Kidney epithelial cell (primary cell): Measurements from ENCODE around the gene OBSL1. TPM values are rescaled to one million over a fixed set of nuclear protein-coding genes. Genes with fewer than 3 reads are reported as not detected.

Experiments used
- DNase-seq: peaks from one replicate; pipeline ENCODE4 v3.0.0-alpha.2; 2010; ENCODE audit warnings: low read depth
- H3K27me3 ChIP-seq: 2 replicates; pipeline ENCODE4 v1.6.0; 2011; ENCODE audit warnings: low read length; ENCODE audit not compliant: control insufficient read depth, insufficient read depth
- H3K36me3 ChIP-seq: 2 replicates; pipeline ENCODE4 v1.5.1; 2011; ENCODE audit warnings: low read length; ENCODE audit not compliant: control insufficient read depth, insufficient read depth
- H3K4me3 ChIP-seq: 2 replicates; pipeline ENCODE4 v1.5.1; 2011; ENCODE audit warnings: low read depth, mild to moderate bottlenecking, control low read depth, low read length
- total RNA-seq: library from RNA; depleted of rRNA; stranded (reverse); fragments of >200 nt; gene quantifications from 2 replicates; pipeline ENCODE4 v1.2.3, GENCODE V29; 2015
- TF ChIP-seq, protein P1 (sequence below): IDR thresholded peaks from 2 replicates; pipeline ENCODE4 v1.5.1; 2011; ENCODE audit warnings: mild to moderate bottlenecking, moderate library complexity, low read length, control low read depth, inconsistent platforms; ENCODE audit not compliant: insufficient read depth, poor library complexity, severe bottlenecking

Gene OBSL1
- total RNA-seq, 1 donor from 2014 or later: 39.8 TPM

DNA sequence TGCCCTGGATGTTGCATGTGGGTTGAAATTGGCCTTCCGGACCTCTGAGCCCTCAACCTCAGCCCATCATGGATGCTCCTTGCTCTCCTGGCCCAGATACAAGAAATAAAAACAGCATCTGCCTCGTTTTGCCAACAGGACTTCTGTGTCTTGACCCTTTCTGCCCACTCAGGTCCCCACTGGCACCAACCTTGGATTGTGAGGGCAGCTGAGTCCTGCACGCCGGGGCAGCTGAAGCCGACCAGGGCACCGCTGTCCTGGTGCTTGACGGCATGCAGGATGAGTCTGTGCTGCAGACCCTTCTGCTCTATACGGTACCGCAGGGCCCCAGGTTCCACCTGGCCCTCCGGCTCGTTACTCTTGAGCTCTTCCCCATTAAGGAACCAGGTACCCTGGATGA is 4.7 kb downstream of the OBSL1 start:
- DNase-seq: no peak
- H3K36me3 ChIP-seq: peaks cover 1% of the 10 kb centered on the region
- no peak overlapping the region for H3K4me3 ChIP-seq
- peaks cover 11% of the 10 kb centered on the region for H3K27me3 ChIP-seq
- TF ChIP-seq, protein P1, sequence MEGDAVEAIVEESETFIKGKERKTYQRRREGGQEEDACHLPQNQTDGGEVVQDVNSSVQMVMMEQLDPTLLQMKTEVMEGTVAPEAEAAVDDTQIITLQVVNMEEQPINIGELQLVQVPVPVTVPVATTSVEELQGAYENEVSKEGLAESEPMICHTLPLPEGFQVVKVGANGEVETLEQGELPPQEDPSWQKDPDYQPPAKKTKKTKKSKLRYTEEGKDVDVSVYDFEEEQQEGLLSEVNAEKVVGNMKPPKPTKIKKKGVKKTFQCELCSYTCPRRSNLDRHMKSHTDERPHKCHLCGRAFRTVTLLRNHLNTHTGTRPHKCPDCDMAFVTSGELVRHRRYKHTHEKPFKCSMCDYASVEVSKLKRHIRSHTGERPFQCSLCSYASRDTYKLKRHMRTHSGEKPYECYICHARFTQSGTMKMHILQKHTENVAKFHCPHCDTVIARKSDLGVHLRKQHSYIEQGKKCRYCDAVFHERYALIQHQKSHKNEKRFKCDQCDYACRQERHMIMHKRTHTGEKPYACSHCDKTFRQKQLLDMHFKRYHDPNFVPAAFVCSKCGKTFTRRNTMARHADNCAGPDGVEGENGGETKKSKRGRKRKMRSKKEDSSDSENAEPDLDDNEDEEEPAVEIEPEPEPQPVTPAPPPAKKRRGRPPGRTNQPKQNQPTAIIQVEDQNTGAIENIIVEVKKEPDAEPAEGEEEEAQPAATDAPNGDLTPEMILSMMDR: no peak

DNA sequence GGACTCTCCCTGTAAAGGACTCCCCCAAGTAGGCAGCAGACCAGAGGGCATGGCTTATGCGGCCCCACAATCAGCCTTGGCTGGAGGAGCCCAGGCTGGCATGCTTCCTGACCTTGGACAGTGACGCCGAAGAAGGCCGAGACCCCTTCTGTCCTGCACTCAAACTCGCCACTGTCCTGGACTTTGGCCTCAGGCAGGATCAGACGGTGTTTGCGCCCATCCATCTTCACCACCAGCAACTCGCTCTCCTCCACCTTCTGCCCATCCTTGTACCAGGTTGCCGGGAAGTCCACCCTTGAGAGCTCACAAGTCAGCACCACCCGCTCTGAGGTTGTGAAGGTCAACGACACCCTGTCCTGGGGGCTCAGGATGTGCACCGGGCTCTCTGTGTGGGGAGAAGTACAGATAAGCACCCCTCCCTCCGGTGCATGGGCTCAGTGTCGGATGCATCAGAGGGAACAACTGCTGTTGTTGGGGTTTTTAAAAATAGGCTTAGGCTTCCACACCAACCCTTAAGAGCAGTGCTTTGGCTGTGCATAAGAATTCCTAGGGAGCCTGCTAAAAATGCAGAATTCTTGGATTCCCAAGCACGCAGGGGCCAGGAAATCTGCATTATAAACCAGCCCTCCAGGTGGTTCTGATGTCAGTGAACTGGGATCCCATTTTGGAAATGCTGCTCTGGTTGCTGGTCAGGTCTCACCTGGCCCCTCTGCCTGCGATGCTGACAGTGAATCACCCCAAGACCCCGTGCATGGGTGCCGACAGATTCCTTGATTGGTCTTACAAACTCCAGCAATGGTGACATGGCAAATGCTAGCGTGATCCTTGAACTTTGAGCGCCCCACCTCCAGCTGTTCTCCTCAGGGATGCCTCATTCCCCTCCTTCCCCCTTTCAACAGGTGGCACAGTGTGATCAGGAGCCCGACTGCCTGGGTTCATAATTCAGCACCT is 5.9 kb downstream of the OBSL1 start:
- peaks cover 13% of the 10 kb centered on the region for H3K27me3 ChIP-seq
- DNase-seq: no peak
- TF ChIP-seq, protein P1: no peak
- no peak overlapping the region for H3K4me3 ChIP-seq
- peaks cover 1% of the 10 kb centered on the region for H3K36me3 ChIP-seq

DNA sequence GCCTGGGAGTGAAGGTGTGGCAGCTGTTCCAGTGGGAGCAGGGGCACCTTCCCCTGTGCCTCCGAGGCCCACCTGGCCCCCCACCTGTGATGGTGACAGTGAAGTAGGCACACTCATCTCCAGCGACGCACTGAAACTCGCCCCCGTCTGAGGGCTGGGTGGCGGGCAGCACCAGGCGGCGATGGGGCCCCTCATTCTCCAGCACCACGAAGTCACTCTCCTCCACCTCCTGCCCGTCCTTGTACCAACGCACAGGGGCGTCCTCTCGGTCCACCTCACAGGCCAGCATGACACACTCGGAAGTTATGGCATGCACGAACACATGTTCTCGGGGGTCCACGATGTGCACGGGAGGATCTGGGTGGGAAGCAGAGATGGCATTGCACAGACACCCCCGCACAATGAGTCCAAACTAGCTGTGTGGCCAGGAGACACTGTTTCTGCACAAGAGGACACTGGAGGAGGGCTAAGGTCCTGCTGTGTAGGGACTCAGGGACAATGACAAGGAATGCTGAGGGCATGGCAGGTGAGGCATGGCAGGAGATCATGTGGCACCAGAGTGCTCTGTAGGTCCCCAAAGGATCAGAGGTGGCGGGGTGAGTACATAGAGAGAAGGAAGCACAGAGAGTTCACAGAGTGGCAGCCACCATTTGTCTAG is 7.9 kb downstream of the OBSL1 start:
- Histone ChIP-seq H3K4me3 (no peak overlapping the region), H3K36me3 (peaks cover 1% of the 10 kb centered on the region), H3K27me3 (peaks cover 13% of the 10 kb centered on the region)
- no peak for DNase-seq
- TF ChIP-seq, protein P1: no peak

- DNase-seq: no peak
- peaks cover 13% of the 10 kb centered on the region for H3K27me3 ChIP-seq
- H3K4me3 ChIP-seq: no peak overlapping the region
- TF ChIP-seq, protein P1: no peak
- peaks cover 1% of the 10 kb centered on the region for H3K36me3 ChIP-seq
These were observed 9.0 kb downstream of the OBSL1 start for GRCh38 chr2:219562049-219563020.

DNA sequence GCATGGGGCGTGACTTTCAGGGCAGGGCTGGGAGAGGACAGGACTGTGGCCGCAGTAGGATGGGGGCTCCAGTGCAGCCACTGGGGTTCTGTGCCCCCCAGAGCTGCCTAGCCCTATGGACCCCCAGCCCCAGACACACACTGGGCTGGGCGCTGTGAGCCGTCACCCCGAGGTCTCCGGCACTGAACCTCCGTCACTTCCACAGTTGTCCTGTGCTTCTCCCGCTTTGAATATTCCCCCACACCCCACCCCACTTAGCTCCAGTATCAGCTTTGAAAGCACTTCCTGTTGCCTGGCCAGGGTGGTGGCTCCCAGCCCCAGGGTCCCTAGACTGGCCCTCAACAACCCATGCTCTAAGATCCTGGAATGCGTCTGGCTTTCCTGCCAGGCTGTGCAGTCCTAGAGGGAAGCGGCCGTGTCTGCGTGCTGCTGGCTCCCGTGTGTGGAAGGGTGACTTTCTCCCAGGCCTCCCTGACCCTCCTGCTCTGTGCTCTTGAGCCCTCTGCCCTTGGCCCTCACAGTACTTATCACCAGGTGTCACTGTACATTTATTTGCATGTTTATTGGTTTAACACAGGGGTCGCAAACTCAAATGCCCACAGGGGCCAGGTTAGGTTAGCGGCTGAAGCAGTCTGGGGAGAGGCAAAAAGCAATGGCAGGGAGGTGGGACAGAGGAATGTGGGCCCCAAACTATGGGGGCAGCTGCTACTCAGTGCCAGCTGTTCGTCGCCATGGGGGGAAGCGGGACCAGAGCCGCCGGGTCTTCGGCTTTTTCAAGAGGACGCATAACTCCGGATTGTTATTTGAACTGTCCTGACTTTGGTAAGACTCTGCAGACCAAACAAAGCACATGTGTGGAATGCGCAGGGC is 9.9 kb downstream of the OBSL1 start:
- TF ChIP-seq, protein P1: no peak
- peaks cover 1% of the 10 kb centered on the region for H3K36me3 ChIP-seq
- H3K4me3 ChIP-seq: no peak overlapping the region
- DNase-seq: no peak
- peaks cover 13% of the 10 kb centered on the region for H3K27me3 ChIP-seq
